Spleen (tissue), 7 donors: ENCODE data around the gene BET1L.
"Not testable (repeated sequence)": the region's sequence is repeated elsewhere in the genome, so short reads cannot be mapped to it uniquely, and the experiment has no call there.

ENCODE experiments used
- CTCF ChIP-seq, 11 experiments: fragments of 200-600 bp in 7 of 11; fragments of 450-650 bp in 4 of 11; sonication (generic) in 4 of 11; IDR thresholded peaks in 8 of 11; conservative IDR thresholded peaks in 3 of 11; 1 replicate in 7 of 11; 2 replicates in 4 of 11; pipeline versions ENCODE4 v1.4.0 to v1.8.0; 2016 to 2021; ENCODE audit warnings: antibody characterized with exemption in 11 of 11, inconsistent platforms in 4 of 11, mild to moderate bottlenecking in 1 of 11
- POLR2A ChIP-seq, 3 donors: fragments of 450-650 bp; IDR thresholded peaks; one replicate each; pipeline ENCODE4 v1.5.1; 2017; ENCODE audit warnings: antibody characterized with exemption in 3 of 3, mild to moderate bottlenecking in 1 of 3
- donor health status: DM: no; HTN: no; CAD: no; lungs with moderate emphysema.
- donor health status: DM: no; HTN: no; CAD: no.
- donor health status: DM: no; HTN: no; CAD: no.

DNA sequence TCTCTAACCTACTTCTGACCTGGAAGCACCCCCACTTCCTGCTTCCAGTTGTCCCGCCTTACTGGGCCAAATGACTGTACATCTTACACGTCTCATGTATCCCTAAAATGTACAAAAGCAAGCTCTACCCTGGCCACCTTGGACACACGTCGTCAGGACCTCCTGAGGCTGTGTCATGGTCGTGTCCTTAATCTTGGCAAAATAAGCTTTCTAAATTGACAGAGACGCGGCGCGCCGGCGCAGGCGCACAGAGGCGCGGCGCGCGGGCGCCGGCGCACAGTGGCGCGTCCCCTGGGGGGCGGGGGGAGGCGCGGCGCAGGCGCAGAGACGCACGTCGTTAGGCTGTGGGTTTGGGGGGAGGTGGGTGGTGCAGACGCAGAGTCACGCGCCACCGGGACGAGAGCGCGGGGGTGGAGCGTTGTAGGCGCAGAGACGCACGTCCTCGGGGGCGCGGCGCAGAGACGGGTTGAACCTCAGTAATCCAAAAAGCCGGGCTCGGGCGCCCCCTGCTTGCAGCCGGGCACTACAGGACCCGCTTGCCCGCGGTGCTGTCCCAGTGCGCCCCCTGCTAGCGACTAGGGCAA is 17.9 kb downstream of the BET1L start:
- not testable (repeated sequence) for TF ChIP-seq CTCF (IDR thresholded peaks at IDR 0.05 in 8 of 11, conservative IDR thresholded peaks at IDR 0.05 in 3 of 11); POLR2A (IDR thresholded peaks at IDR 0.05)
